Activated CD4-positive, alpha-beta T cell treated with anti-CD3 and anti-CD28 coated beads, Interleukin-2, Interleukin-4, amounts not matched to agents 100 ng/mL and 50 ng/mL, durations not matched to agents 16 hours and 8 hours (primary cell): ENCODE measurements around the gene PNPLA2.

Experiments used
- DNase-seq: peaks from one replicate; pipeline ENCODE4 v3.0.0-alpha.2; 2020; ENCODE audit warnings: low spot score

PNPLA2 gene

GRCh38 chr11:818396-819128 lies at the start of gene PNPLA2:
TSS of gene PNPLA2 (plus strand) at chr11:818914. CDS start at chr11:819719, 805 bp downstream.
- DNase-seq = no peak

GRCh38 chr11:769887-770641 lies 48.6 kb upstream of the PNPLA2 start:
- DNase-seq = no peak

- DNase-seq = no peak
These were observed 47.8 kb upstream of the PNPLA2 start for GRCh38 chr11:770642-771616.

- no peak for DNase-seq
These were observed 47.0 kb upstream of the PNPLA2 start for GRCh38 chr11:771617-772204.

GRCh38 chr11:772429-773390 lies 46.0 kb upstream of the PNPLA2 start:
- DNase-seq = no peak

GRCh38 chr11:773425-773824 lies 45.3 kb upstream of the PNPLA2 start:
- DNase-seq = no peak

GRCh38 chr11:773830-774229 lies 44.9 kb upstream of the PNPLA2 start:
- DNase-seq = no peak

GRCh38 chr11:774873-775592 lies 43.7 kb upstream of the PNPLA2 start:
- DNase-seq = no peak

- DNase-seq = no peak
These were observed 42.5 kb upstream of the PNPLA2 start for GRCh38 chr11:776263-776560.

- DNase-seq = no peak
These were observed 42.0 kb upstream of the PNPLA2 start for GRCh38 chr11:776561-777287.

GRCh38 chr11:777288-778255 lies 41.1 kb upstream of the PNPLA2 start, which contains the start of gene GATD1:
TSS of gene GATD1 (minus strand) at chr11:777487. CDS start at chr11:777462, 25 bp downstream.
- DNase-seq = peak; percentile 95

GRCh38 chr11:778976-779954 lies 39.4 kb upstream of the PNPLA2 start:
- DNase-seq = no peak

- no peak for DNase-seq
These were observed 38.7 kb upstream of the PNPLA2 start for GRCh38 chr11:779955-780532.

- no peak for DNase-seq
These were observed 36.2 kb upstream of the PNPLA2 start for GRCh38 chr11:782264-783174.

- no peak for DNase-seq
These were observed 35.1 kb upstream of the PNPLA2 start for GRCh38 chr11:783581-784015.
